Neural crest cell (in vitro differentiated cells): ENCODE results near the gene HLF. TPM values are rescaled to one million over a fixed set of nuclear protein-coding genes. Genes with fewer than 3 reads are reported as not detected.
"Not testable (repeated sequence)": the region's sequence is repeated elsewhere in the genome, so short reads cannot be mapped to it uniquely, and the experiment has no call there.

ENCODE experiments used
- DNase-seq: peaks from one replicate; pipeline ENCODE4 v3.0.0; 2021; ENCODE audit warnings: low read depth, mixed read lengths, low spot score
- H3K27ac Mint-ChIP-seq: one replicate; pipeline ENCODE4 v1.8.0; 2021; ENCODE audit warnings: mild to moderate bottlenecking, mixed read lengths; ENCODE audit not compliant: unreplicated experiment
- H3K27me3 Mint-ChIP-seq: 2 replicates; pipeline ENCODE4 v1.8.0; 2021; ENCODE audit warnings: low read depth, mild to moderate bottlenecking, mixed read lengths
- H3K36me3 Mint-ChIP-seq: 2 replicates; pipeline ENCODE4 v1.8.0; 2021; ENCODE audit warnings: low read depth, mild to moderate bottlenecking, mixed read lengths
- H3K4me1 Mint-ChIP-seq: 2 replicates; pipeline ENCODE4 v1.8.0; 2021; ENCODE audit warnings: mixed read lengths
- H3K4me3 Mint-ChIP-seq: one replicate; pipeline ENCODE4 v1.8.0; 2021; ENCODE audit warnings: mild to moderate bottlenecking, mixed read lengths
- H3K9me3 Mint-ChIP-seq: 2 replicates; pipeline ENCODE4 v1.8.0; 2021; ENCODE audit warnings: mixed read lengths
- CTCF ChIP-seq: fragments of 200-600 bp; sonication (generic); conservative IDR thresholded peaks from 2 replicates; pipeline ENCODE4 v1.5.0; 2021; ENCODE audit warnings: antibody characterized with exemption, mild to moderate bottlenecking
- total RNA-seq: library from RNA; stranded (reverse); gene quantifications from 2 replicates; pipeline ENCODE4 v1.2.1, GENCODE V29; 2021

The HLF gene
- total RNA-seq, 1 donor from 2014 or later: not detected

GRCh38 chr17:55327225-55328088 is 62.7 kb downstream of the HLF start:
- Mint-ChIP-seq H3K9me3 (no peaks in the 10 kb centered on the region), H3K27ac (no peak overlapping the region), H3K27me3 (no peaks in the 10 kb centered on the region), H3K4me3 (no peak overlapping the region), H3K4me1 (no peaks in the 10 kb centered on the region), H3K36me3 (no peaks in the 10 kb centered on the region)
- no peak for TF ChIP-seq CTCF
- no peak for DNase-seq

DNA sequence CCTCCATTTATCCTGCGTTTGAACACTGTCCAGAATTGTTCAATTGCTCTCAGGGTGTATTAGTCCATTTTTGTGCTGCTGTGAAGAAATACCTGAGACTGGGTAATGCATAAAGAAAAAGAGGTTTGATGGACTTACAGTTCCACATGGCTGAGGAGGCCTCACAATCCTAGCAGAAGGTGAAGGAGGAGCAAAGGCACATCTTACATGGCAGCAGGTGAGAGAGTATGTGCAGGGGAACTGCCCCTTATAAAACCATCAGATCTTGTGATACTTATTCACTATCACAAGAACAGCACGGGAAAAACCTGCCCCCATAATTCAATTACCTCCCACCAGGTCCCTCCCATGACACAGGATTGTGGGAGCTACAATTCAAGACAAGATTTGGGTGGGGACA is 63.8 kb downstream of the HLF start:
- DNase-seq, H3K4me1 Mint-ChIP-seq, H3K36me3 Mint-ChIP-seq, H3K9me3 Mint-ChIP-seq, H3K27me3 Mint-ChIP-seq, H3K4me3 Mint-ChIP-seq: not testable (repeated sequence)
- peak overlapping the region; percentile 62 for H3K27ac Mint-ChIP-seq

DNA sequence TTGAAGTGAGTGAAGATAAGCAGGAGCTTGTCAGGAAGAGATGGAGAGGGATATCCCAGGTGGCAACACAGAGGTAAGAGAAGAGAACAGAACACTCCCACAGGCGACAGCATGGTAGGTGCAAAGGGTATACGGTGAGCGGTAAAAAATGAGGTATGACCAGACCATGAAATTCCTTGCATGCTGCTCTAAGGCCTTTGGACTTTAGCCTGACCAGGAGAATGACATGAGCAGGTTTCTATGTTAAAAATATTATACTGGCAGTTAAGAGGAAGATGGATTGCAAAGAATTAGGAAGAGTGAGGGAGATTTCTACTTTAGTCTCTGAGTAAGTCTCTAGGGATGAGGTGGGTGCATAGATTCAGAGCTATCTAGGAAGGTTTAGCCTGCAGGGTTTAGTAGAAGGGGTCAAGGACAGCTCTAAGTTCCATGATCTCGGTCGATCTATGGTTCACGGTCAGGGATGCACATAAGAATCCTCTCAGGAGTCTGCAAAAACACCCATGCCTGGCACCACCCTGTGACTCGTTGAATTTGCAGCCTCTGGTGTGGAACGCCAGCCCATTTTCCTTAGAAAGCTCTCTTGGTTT is 65.7 kb downstream of the HLF start:
- no peak overlapping the region for H3K4me3 Mint-ChIP-seq
- H3K4me1 Mint-ChIP-seq: peaks cover 17% of the 10 kb centered on the region
- H3K27me3 Mint-ChIP-seq: no peaks in the 10 kb centered on the region
- no peak for TF ChIP-seq CTCF
- no peak for DNase-seq
- peaks cover 3% of the 10 kb centered on the region for H3K9me3 Mint-ChIP-seq
- H3K27ac Mint-ChIP-seq: no peak overlapping the region
- no peaks in the 10 kb centered on the region for H3K36me3 Mint-ChIP-seq

DNA sequence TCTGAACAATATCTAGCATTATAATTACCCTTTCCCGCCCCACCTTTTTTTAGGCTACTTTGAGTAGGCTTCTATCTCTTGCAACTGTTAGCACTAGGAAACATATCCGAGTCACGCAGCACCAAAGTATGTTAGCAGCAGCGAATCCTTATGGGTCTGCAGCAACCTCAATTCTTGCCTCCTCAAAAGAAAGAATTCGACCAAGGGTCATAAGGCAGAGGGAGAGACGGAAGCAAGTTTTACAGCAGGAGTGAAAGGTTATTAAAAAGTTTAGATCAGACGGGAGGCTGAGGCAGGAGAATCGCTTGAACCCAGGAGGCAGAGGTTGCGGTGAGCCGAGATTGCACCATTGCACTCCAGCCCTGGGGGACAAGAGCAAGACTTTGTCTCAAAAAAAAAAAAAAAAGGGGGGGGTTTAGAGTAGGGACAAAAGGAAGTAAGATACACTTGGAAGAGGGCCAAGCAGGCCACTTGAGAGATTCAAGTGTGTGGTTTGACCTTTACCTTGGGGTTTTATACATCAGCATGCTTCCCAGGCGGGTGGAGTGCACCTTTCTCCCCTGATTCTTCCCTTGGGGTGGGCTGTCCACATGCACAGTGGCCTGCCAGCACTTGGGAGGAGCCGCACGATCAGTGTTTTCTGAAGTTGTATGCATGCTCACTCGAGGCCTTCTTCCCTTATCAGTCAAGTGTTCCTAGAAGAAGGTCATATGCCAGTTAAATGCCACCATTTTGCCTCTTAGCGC is 67.7 kb downstream of the HLF start:
- Mint-ChIP-seq H3K4me1 (peaks cover 29% of the 10 kb centered on the region), H3K27me3 (no peaks in the 10 kb centered on the region), H3K36me3 (no peaks in the 10 kb centered on the region), H3K27ac (no peak overlapping the region), H3K4me3 (no peak overlapping the region), H3K9me3 (peaks cover 3% of the 10 kb centered on the region)
- no peak for TF ChIP-seq CTCF
- DNase-seq: no peak

DNA sequence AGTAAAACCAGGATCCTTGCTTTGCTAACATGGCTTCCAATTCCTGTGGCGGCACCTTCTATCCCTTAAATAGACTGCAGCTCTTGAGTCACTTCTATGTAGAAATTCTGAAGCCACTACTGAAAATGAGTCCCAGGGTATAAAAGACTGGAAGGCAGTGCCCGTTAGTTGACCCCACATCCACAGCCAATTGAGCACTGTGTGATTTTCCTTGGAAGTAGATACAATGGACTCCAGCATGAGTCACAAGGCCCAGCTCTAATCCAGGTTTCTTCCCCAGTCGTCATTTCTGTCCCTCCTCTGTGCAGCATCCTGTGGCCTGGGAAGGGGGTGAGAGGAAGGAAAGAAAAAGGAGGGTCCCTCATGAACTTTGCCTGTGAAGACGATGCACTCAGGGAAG is 69.5 kb downstream of the HLF start:
- DNase-seq: no peak
- Mint-ChIP-seq H3K4me3 (no peak overlapping the region), H3K27me3 (no peaks in the 10 kb centered on the region), H3K9me3 (peaks cover 6% of the 10 kb centered on the region), H3K27ac (no peak overlapping the region), H3K4me1 (peaks cover 29% of the 10 kb centered on the region), H3K36me3 (no peaks in the 10 kb centered on the region)
- TF ChIP-seq CTCF: no peak
